HFFc6 (cell line): ENCODE results near the gene APBB2. TPM values are rescaled to one million over a fixed set of nuclear protein-coding genes. Genes with fewer than 3 reads are reported as not detected.

Source experiments
- DNase-seq: peaks from one replicate; pipeline ENCODE4 v3.0.0-alpha.2; 2018
- H3K27ac Mint-ChIP-seq: 2 replicates; pipeline ENCODE4 v1.8.0; 2020; ENCODE audit warnings: mild to moderate bottlenecking, mixed read lengths
- H3K27me3 Mint-ChIP-seq: 2 replicates; pipeline ENCODE4 v1.8.0; 2021; ENCODE audit warnings: mild to moderate bottlenecking, moderate library complexity, mixed read lengths; ENCODE audit not compliant: insufficient read depth
- H3K36me3 Mint-ChIP-seq: 2 replicates; pipeline ENCODE4 v1.8.0; 2021; ENCODE audit warnings: low read depth, mixed read lengths
- H3K4me1 Mint-ChIP-seq: 2 replicates; pipeline ENCODE4 v1.8.0; 2020; ENCODE audit warnings: low read depth, mixed read lengths
- H3K4me3 Mint-ChIP-seq: 2 replicates; pipeline ENCODE4 v1.8.0; 2020; ENCODE audit warnings: mild to moderate bottlenecking, moderate library complexity, mixed read lengths
- H3K9me3 Mint-ChIP-seq: 2 replicates; pipeline ENCODE4 v1.8.0; 2020; ENCODE audit warnings: mild to moderate bottlenecking, mixed read lengths
- total RNA-seq, 6 experiments: library from RNA; stranded (reverse); fragmentation: NEBNext Ultra II Directional; extraction: Animal tissue kit (Norgen Biotek cat#: 25700); gene quantifications; 2 replicates in 1 of 6; 3 replicates in 5 of 6; pipeline ENCODE4 v1.2.3, GENCODE V29; 2021
- TF ChIP-seq, protein P1 (sequence below): fragments of 200-600 bp; sonication (generic); IDR thresholded peaks from 2 replicates; pipeline ENCODE4 v1.5.0; 2021; ENCODE audit warnings: antibody characterized with exemption, mild to moderate bottlenecking

Gene APBB2
- total RNA-seq, 6 experiments from 2014 or later: 32.4 to 45.5 (median 35.8) TPM

DNA sequence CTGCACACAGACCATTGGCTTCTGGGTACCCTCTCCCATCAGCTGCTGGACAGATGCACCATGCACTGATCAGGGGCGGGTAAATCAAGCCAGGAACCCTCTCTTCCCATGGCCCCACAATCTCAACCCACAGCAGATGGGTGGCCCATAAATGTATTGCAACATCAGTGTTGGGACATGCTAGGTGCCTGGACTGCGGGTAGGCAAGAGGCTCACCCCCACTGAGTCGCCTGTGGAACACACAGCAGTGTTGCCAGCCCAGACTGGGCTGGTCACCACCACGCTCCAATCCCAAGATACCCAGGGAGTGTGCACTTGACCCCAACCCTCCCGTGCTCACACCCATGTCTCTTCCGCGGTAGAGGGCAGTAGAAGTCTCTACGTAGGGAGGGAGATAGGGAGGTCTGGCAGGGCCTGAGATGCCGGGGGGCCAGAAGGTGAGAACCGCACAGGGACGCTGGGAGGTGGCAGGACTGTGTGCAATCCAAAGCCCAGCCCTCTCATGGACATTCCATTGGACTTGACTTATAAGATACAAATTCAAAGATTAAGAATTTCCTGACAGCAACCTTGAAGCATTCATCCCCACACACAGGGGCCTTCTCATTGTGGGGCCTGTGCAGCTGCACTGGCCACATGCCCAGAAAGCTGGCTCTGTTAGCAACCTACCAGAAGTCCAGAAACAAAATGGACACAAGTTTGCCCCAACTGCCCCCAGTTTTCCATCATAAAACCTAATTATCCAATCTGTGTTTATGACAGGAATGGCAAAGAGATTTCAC lies 280.9 kb downstream of the APBB2 start:
- Mint-ChIP-seq H3K4me1 (no peaks in the 10 kb centered on the region), H3K36me3 (no peaks in the 10 kb centered on the region; the same call in 1 of the 2 replicates), H3K27ac (no peak overlapping the region), H3K9me3 (no peaks in the 10 kb centered on the region), H3K27me3 (peaks cover 2% of the 10 kb centered on the region), H3K4me3 (no peak overlapping the region)
- DNase-seq: no peak
- TF ChIP-seq, protein P1, sequence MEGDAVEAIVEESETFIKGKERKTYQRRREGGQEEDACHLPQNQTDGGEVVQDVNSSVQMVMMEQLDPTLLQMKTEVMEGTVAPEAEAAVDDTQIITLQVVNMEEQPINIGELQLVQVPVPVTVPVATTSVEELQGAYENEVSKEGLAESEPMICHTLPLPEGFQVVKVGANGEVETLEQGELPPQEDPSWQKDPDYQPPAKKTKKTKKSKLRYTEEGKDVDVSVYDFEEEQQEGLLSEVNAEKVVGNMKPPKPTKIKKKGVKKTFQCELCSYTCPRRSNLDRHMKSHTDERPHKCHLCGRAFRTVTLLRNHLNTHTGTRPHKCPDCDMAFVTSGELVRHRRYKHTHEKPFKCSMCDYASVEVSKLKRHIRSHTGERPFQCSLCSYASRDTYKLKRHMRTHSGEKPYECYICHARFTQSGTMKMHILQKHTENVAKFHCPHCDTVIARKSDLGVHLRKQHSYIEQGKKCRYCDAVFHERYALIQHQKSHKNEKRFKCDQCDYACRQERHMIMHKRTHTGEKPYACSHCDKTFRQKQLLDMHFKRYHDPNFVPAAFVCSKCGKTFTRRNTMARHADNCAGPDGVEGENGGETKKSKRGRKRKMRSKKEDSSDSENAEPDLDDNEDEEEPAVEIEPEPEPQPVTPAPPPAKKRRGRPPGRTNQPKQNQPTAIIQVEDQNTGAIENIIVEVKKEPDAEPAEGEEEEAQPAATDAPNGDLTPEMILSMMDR: no peak

DNA sequence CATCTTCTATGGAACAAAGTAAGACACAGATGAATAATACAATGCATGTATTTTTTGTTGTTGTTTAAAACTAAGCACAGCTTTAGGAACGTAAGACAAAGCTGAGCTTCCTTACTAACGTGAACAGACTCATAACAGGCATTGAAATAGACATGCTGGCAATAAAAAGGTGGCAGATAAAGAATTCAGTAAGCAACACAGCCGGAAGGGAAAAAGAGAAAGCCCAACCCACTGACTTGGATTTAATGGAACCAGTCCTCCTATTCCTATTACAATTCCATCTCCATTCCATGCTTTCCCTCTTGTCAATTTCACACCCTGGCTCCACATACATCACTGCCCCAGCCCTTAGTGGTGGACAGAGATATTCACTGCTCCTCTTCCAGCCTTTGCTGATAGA lies 282.5 kb downstream of the APBB2 start:
- no peak for DNase-seq
- peaks cover 12% of the 10 kb centered on the region for H3K4me1 Mint-ChIP-seq
- H3K9me3 Mint-ChIP-seq: no peaks in the 10 kb centered on the region
- no peak overlapping the region for H3K4me3 Mint-ChIP-seq
- H3K27me3 Mint-ChIP-seq: peaks cover 2% of the 10 kb centered on the region
- TF ChIP-seq, protein P1: no peak
- 0 out of 2 replicates have a peak overlapping the region, but pooled peaks have one; percentile 14 for H3K27ac Mint-ChIP-seq
- no peaks in the 10 kb centered on the region; the same call in 1 of the 2 replicates for H3K36me3 Mint-ChIP-seq

DNA sequence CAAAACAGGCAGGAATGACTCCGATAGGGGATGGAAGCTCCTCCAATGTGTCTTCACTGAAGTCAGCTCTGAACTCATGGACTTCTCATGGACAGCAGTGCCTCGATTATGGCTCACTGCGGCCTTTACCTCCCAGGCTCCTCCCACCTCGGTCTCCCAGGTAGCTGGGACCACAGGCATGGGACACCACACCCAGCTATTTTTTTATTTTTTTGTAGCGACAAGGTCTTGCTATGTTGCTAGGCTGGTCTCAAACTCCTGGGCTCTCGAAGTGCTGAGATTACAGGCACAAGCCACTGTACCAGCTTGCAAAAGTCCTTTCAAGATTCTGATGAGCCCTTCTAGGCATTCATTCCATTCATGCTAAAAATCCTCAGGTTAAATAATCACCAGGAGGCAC lies 283.1 kb downstream of the APBB2 start:
- Mint-ChIP-seq H3K4me1 (peaks cover 16% of the 10 kb centered on the region), H3K36me3 (no peaks in the 10 kb centered on the region; the same call in 1 of the 2 replicates), H3K27ac (no peak overlapping the region), H3K9me3 (no peaks in the 10 kb centered on the region), H3K27me3 (peaks cover 2% of the 10 kb centered on the region), H3K4me3 (no peak overlapping the region)
- TF ChIP-seq, protein P1: no peak
- no peak for DNase-seq

DNA sequence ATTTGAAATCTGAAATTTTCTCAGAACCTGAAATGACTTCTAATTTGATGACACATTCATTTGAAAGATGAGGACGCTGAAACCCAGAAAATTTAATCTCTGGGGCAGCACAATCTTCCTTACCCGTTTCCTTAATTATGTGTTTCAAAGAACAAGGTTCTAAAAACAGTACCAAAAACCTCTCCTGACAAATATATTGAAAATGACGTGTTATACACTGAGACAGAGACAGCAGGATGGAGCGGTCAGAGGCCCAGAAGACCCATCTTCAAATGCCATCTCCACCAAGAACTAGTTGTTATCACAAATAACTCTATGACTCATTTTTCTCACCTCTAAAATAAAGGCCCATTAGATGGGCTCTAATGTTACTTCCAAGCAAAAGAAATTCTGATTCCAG lies 287.3 kb downstream of the APBB2 start:
- H3K4me1 Mint-ChIP-seq: peaks cover 24% of the 10 kb centered on the region
- H3K27ac Mint-ChIP-seq: no peak overlapping the region
- no peak overlapping the region for H3K4me3 Mint-ChIP-seq
- no peaks in the 10 kb centered on the region for H3K36me3 Mint-ChIP-seq
- peaks cover 2% of the 10 kb centered on the region for H3K27me3 Mint-ChIP-seq
- TF ChIP-seq, protein P1: no peak
- no peaks in the 10 kb centered on the region for H3K9me3 Mint-ChIP-seq
- no peak for DNase-seq

DNA sequence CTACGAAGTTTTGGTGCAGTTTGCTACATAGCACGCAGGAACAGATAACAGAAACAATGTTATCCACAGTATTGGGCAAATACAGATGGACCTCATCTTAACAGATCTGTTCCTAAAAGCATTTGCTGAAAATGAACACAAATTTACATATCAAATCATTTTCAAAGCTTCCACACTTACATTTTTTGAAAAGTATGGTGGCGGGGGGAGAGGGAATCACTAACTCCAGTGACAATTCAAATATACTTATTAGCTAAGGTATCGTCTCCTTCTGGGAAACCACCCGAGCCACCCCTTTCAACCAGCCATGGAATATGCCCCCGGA lies 289.6 kb downstream of the APBB2 start:
- H3K9me3 Mint-ChIP-seq: no peaks in the 10 kb centered on the region
- H3K27ac Mint-ChIP-seq: no peak overlapping the region
- TF ChIP-seq, protein P1: no peak; the same call in none of the 2 replicates
- no peak overlapping the region for H3K4me3 Mint-ChIP-seq
- H3K36me3 Mint-ChIP-seq: peaks cover 6% of the 10 kb centered on the region
- peaks cover 2% of the 10 kb centered on the region for H3K27me3 Mint-ChIP-seq
- no peak for DNase-seq
- H3K4me1 Mint-ChIP-seq: peaks cover 31% of the 10 kb centered on the region
